Activated naive CD8-positive, alpha-beta T cell (primary cell): ENCODE measurements around the gene FLVCR2.

Source experiments
- H3K27ac Mint-ChIP-seq: one replicate; pipeline ENCODE4 v1.8.0; 2021; ENCODE audit warnings: mixed read lengths
- H3K27me3 Mint-ChIP-seq: one replicate; pipeline ENCODE4 v1.8.0; 2021; ENCODE audit warnings: mixed read lengths
- H3K36me3 Mint-ChIP-seq: one replicate; pipeline ENCODE4 v1.8.0; 2021; ENCODE audit warnings: mixed read lengths
- H3K4me1 Mint-ChIP-seq: one replicate; pipeline ENCODE4 v1.8.0; 2021; ENCODE audit warnings: low read depth, mixed read lengths
- H3K4me3 Mint-ChIP-seq: one replicate; pipeline ENCODE4 v1.8.0; 2021; ENCODE audit warnings: mild to moderate bottlenecking, mixed read lengths
- H3K9me3 Mint-ChIP-seq: one replicate; pipeline ENCODE4 v1.8.0; 2021; ENCODE audit warnings: low read depth, mixed read lengths

FLVCR2 gene, protein sequence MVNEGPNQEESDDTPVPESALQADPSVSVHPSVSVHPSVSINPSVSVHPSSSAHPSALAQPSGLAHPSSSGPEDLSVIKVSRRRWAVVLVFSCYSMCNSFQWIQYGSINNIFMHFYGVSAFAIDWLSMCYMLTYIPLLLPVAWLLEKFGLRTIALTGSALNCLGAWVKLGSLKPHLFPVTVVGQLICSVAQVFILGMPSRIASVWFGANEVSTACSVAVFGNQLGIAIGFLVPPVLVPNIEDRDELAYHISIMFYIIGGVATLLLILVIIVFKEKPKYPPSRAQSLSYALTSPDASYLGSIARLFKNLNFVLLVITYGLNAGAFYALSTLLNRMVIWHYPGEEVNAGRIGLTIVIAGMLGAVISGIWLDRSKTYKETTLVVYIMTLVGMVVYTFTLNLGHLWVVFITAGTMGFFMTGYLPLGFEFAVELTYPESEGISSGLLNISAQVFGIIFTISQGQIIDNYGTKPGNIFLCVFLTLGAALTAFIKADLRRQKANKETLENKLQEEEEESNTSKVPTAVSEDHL

DNA sequence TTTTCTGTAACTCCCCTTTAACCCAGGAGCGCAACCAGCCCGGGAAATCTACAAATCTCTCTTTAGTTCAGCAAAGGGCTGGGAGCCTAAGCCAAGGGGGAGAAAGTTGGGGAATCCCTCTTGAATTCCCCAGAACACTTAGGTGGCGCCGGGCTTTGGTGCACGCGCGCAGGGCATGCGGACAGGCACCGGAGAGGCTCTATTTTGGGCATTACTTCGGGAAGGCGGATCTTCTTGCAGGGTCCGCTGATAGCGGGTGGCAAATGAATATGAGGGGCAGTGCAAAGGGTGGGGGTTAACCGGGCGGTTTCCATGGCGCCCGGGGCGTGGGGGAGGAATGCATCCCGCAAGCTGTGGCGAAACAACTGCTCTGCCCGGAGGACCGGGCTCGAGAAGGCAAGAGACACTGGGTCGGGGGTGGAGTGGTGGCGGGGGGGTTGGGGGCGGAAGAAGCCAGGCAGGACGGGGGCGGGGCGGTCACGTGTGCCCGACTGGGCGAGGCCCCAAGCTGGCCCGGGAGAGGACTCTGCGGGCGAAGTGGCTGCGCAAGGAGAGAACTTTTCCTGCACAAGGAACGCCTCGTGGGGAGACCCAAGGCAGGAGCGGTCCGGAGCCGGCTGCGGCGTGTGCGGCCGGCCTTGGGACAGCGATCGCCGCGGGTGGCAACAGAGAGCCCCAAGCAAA is at the start of gene FLVCR2:
Gene FLVCR2, plus strand, starts transcription at position 519 of the 684 bp plus-strand sequence. CDS start 353 bp downstream, outside the sequence.
- no peak within 1 kb of the TSS for H3K4me3 Mint-ChIP-seq
- H3K4me1 Mint-ChIP-seq, result peaks cover 13% of the 10 kb centered on the region
- no peaks in the 10 kb centered on the region for H3K27me3 Mint-ChIP-seq
- peaks cover 3% of the 10 kb centered on the region for H3K36me3 Mint-ChIP-seq
- no peaks in the 10 kb centered on the region for H3K9me3 Mint-ChIP-seq
- peak within 1 kb of the TSS; percentile 87 for H3K27ac Mint-ChIP-seq

DNA sequence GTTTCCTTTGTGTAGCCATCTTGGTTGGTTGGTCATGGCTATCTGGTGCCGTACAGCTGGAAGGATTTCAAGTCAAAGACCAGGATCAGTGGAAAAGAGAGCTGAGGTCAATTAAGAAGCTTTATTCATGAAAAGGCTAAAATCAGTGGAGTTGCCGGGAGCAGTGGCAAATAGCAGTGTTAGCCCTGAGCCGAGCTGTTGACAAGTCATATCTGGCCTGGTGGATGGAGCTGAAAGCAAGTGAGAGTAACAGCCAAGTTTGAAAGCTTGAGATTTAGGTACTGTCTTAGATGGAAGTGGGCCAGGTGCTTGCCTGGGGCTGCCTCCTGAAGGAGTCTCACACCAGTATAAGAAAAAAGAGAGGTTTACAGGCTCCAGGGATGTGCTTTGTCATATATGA is 47.2 kb upstream of the FLVCR2 start:
- H3K27me3 Mint-ChIP-seq, result no peaks in the 10 kb centered on the region
- H3K36me3 Mint-ChIP-seq, result peaks cover 28% of the 10 kb centered on the region
- H3K4me1 Mint-ChIP-seq, result peaks cover 60% of the 10 kb centered on the region
- no peak overlapping the region for H3K27ac Mint-ChIP-seq
- H3K4me3 Mint-ChIP-seq, result no peak overlapping the region
- H3K9me3 Mint-ChIP-seq, result no peaks in the 10 kb centered on the region

DNA sequence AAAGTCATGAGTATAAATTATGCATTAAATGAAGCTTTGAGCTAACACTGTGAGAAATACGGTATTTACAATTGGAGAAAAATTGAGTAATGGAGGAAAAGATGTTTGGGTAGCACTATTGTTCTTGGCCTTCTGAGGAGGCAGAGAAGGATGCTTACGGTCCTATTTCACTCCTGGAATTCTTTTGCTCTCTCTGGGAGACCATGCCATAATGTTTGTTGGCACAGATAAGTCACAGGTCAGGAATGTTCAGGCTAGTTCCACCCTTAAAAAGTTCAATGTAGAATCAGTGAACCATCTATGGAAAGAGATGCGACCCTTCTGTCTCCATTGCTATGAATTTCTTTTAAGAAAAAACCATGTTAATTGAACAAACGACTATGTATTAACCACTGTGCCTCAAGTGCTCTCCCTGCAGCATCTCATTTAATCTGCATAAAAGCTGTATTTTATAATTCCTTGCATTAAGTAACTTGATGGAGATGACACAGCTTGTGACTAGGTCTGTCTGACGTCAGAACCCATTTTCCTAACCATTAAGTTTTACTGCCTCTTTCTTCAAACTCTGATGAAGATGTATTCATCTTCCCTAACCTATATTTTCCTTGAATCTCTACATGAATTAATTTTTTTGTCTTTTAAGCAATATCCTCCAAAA is 46.6 kb upstream of the FLVCR2 start:
- H3K36me3 Mint-ChIP-seq, result peaks cover 30% of the 10 kb centered on the region
- H3K9me3 Mint-ChIP-seq, result no peaks in the 10 kb centered on the region
- no peaks in the 10 kb centered on the region for H3K27me3 Mint-ChIP-seq
- H3K4me3 Mint-ChIP-seq, result no peak overlapping the region
- H3K4me1 Mint-ChIP-seq, result peaks cover 54% of the 10 kb centered on the region
- H3K27ac Mint-ChIP-seq, result no peak overlapping the region

DNA sequence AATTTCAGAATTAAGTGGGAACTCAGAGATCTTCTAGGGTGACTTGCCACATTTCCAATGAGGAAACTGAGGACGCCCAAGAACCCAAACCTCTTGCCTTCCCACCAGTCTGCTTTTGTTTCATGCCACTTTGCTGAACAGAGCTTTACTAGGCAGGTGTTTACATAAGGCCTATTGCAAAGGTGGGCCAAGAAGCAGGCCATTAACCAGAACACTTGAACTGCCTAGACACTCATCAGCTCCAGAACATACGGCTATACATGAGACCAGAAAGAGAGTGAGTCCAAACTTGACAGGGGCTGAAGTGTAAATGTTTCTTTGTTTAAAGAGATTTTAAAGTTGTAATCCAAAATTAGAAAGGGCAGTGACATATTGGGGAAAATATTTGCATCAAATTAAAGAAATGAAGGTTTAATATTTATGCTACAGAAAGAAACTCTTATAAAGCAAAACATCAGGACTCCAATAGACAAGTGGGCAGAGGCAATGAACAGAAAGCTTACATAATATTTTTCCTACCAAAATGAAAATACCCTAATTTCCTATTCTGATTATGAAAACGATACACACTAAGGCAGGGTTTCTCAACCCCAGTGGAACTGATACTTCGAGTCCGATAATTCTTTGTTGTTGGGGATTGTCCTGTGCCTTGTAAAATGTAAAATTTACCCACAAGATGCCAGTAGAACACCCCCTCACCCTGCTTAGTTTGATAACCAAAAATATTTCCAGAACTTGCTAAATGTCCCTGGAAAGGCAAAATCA is 44.4 kb upstream of the FLVCR2 start:
- Mint-ChIP-seq H3K4me1 (peaks cover 47% of the 10 kb centered on the region), H3K4me3 (no peak overlapping the region), H3K36me3 (peaks cover 18% of the 10 kb centered on the region), H3K27ac (peak overlapping the region; percentile 66), H3K9me3 (no peaks in the 10 kb centered on the region), H3K27me3 (no peaks in the 10 kb centered on the region)

DNA sequence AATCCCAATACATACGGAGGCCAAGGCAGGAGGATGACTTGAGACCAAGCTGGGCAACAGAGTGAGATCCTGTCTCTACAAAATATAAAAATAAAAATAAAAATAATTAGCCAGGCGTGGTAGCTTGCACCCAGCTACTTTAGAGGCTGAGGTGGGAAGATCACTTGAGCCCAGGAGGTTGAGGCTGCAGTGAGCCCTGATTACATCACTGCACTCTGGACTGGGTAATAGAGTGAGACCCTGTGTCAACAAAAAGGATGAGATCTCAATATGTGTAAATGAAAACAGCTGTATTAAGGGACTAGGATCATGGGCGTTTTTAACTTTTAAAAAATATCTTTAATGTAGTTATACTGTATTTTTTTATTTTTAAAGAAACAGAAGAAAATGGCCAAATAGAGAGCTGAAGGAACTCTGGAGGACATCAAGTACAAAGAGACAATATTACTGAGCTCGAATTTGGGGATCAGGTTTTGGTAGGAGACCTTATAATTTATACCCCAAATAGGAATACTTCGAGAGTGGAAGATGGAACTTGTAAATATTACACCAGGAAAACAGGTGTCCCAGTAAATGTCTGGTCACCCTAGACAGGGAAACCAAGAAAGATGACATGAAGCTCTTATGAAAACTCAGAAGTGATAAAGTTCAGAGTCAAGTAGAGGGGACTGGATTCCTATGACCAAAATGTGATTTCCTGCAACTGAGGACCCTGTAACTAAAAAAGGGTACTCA is 43.1 kb upstream of the FLVCR2 start:
- no peak overlapping the region for H3K4me3 Mint-ChIP-seq
- H3K36me3 Mint-ChIP-seq, result peaks cover 16% of the 10 kb centered on the region
- H3K9me3 Mint-ChIP-seq, result no peaks in the 10 kb centered on the region
- H3K4me1 Mint-ChIP-seq, result peaks cover 58% of the 10 kb centered on the region
- H3K27me3 Mint-ChIP-seq, result no peaks in the 10 kb centered on the region
- peak overlapping the region; percentile 77 for H3K27ac Mint-ChIP-seq

DNA sequence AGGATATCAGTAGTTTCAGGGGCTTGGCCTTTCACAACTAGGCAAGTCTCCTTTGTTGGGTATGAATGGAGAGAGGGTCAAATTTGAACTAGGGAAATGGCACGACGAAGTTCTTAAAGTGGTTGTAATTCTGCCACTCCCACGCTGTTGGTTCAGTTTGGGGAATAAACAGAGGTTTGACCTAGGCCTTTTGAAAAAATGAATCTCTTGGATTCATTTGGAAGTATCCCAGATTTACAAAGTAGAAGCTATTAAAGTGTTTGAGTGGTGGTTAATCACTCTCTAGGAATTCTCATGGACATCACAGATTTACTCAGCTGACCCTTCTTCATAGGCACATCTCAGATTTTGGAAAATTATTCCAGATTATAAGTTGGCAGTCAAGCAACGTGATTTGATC is 41.3 kb upstream of the FLVCR2 start:
- Mint-ChIP-seq H3K4me3 (no peak overlapping the region), H3K9me3 (no peaks in the 10 kb centered on the region), H3K36me3 (peaks cover 13% of the 10 kb centered on the region), H3K27ac (peak overlapping the region; percentile 82), H3K27me3 (no peaks in the 10 kb centered on the region), H3K4me1 (peaks cover 66% of the 10 kb centered on the region)

DNA sequence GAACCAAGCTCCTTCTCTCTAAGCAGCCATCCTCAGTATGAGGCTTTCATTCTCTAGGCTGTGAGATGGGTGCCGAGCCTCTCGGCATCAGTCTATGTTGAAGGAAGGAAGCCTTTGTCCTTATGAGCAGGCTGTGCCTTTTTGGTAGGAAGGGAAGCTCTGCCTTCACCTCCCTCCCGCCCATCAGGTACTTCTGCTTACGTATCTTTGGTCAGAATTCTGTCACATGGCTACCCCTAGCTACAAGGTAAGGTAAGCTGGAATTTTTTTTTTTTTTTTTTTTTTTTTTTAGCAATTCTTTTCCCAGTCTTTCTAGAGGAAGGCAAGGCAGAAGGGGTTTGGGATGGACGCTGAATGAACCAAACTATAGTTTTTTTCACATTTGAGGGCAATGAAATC is 39.3 kb upstream of the FLVCR2 start:
- peaks cover 8% of the 10 kb centered on the region for H3K36me3 Mint-ChIP-seq
- no peaks in the 10 kb centered on the region for H3K9me3 Mint-ChIP-seq
- H3K27me3 Mint-ChIP-seq, result no peaks in the 10 kb centered on the region
- H3K4me3 Mint-ChIP-seq, result peak overlapping the region; percentile 6
- H3K27ac Mint-ChIP-seq, result peak overlapping the region; percentile 96
- peaks cover 67% of the 10 kb centered on the region for H3K4me1 Mint-ChIP-seq

DNA sequence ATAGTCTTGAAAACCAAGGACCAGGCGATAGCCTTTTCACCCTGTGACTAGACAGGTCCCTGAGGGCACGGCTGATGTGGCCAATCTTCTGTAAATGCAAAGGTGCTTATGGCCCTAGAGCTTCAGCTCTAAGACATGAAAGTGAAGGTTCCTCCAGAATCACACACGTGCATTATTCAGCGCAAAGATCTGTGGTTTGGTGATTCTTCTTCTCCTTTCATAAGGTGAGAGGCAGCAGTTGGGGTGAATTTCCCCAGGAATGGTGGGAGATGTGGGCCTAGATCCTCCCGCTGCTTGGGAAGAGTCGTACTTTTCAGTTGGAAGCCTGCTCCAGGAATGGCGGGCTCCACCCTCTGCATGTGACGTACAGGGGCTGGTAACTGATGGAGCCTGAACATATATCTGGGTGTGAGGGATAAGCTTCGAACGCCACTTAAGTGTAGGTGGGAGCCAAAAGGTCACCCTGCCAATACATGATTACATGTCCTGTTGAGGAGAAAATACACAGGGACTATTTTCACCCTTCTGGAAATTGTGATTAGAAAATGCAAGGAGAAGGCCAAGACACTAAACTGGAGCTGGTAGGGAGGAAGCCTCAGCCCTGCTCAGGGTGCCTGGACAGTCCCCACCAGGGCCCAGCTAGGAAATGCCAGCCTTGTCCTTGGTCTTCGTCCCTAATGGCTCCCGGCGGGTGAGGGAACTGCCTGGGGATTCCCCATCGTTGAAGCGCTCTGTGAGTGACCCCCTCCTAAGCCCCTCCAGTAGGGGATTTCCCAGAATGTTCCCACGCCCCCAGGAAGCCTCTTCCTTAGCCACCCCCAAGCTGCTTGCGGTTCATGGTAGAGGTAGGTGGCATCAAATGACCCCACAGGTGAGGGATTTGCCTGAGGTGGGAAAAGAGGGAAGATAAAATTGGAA is 38.6 kb upstream of the FLVCR2 start:
- H3K27ac Mint-ChIP-seq, result peak overlapping the region; percentile 96
- H3K36me3 Mint-ChIP-seq, result peaks cover 8% of the 10 kb centered on the region
- peak overlapping the region; percentile 6 for H3K4me3 Mint-ChIP-seq
- peaks cover 66% of the 10 kb centered on the region for H3K4me1 Mint-ChIP-seq
- H3K27me3 Mint-ChIP-seq, result no peaks in the 10 kb centered on the region
- H3K9me3 Mint-ChIP-seq, result no peaks in the 10 kb centered on the region

DNA sequence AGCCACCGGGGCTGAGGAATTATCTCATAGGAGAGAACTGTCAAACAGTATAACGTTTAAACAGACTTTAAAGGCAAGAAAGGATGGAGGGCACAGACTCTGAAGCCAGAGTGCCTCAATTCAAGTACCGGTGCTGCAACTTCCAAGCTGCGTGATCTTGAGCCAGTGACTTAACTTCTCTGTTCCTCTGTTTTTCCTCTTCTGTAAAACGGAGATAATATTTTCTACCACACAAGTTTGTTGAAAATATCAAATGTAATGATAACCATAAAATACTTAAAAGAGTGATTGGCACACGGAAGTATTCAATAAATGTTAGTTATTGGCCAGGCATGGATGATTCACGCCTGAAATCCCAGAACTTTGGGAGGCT is 38.0 kb upstream of the FLVCR2 start:
- H3K27me3 Mint-ChIP-seq, result no peaks in the 10 kb centered on the region
- H3K4me3 Mint-ChIP-seq, result peak overlapping the region; percentile 6
- H3K27ac Mint-ChIP-seq, result peak overlapping the region; percentile 96
- H3K9me3 Mint-ChIP-seq, result no peaks in the 10 kb centered on the region
- H3K4me1 Mint-ChIP-seq, result peaks cover 66% of the 10 kb centered on the region
- peaks cover 8% of the 10 kb centered on the region for H3K36me3 Mint-ChIP-seq

DNA sequence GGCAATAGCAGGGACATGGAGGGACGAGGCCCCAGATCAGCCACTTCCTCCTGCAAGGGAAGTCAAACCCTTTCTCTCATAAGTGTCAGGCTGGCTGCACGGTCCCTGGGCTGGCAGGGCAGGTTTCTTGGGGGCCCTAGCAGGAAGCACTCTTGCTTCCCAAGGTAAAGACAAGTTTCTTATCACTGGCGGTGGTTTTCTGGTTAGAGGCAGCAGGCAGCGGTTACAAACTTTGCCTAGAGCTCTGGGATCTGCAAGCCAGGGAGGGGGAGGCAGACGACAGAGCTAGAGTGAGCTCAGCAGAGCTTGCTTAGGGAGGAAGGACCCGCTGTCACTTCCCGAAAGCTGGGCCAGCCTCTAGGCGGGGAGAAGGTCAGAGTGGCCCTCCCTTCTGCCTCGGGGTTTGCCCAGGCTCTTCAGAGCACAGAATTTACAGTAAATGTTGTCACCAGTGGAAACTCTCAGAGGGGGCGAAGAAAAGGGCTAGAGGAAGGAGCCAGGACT is 35.8 kb upstream of the FLVCR2 start:
- peaks cover 61% of the 10 kb centered on the region for H3K4me1 Mint-ChIP-seq
- peak overlapping the region; percentile 74 for H3K4me3 Mint-ChIP-seq
- H3K9me3 Mint-ChIP-seq, result no peaks in the 10 kb centered on the region
- H3K36me3 Mint-ChIP-seq, result peaks cover 6% of the 10 kb centered on the region
- H3K27ac Mint-ChIP-seq, result peak overlapping the region; percentile 96
- no peaks in the 10 kb centered on the region for H3K27me3 Mint-ChIP-seq

DNA sequence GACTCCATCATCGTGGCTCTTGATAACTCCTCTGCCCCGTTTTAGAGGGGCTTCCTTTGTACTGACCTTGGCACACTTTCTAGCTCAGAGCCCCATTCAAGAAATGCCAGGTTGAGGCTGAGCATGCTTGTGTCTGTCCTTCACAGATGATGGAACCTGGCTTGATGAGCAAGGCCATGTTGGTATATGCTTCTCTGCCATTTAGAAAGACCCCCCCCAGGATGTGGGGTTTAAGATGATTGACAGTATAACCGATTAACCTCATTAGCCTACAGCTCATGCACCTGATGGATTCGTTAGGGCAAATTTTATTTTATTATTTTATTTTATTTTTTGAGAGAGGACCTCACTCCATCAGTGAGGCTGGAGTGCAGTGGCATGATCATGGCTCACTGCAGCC is 35.2 kb upstream of the FLVCR2 start:
- Mint-ChIP-seq H3K9me3 (no peaks in the 10 kb centered on the region), H3K4me1 (peaks cover 60% of the 10 kb centered on the region), H3K27ac (peak overlapping the region; percentile 96), H3K4me3 (peak overlapping the region; percentile 74), H3K36me3 (peaks cover 6% of the 10 kb centered on the region), H3K27me3 (no peaks in the 10 kb centered on the region)

DNA sequence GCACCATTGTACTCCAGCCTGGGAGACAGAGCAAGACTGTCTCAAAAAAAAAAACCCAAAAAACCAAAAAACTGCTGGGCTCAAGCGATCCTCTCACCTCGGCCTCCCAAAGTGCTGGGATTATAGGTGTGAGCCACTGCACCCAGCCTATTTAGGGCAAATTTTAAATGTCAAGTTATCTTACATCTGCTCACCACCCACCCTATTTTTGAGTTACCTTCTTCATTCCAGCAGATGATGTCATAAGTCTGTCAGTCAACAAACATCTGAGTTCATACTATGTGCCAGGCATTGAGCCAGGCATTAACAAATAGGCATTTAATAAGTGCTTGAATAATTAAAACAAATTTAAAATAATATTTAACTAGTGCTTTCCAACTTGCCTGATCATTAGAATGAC is 34.6 kb upstream of the FLVCR2 start:
- no peaks in the 10 kb centered on the region for H3K9me3 Mint-ChIP-seq
- peaks cover 6% of the 10 kb centered on the region for H3K36me3 Mint-ChIP-seq
- H3K4me1 Mint-ChIP-seq, result peaks cover 60% of the 10 kb centered on the region
- H3K4me3 Mint-ChIP-seq, result peak overlapping the region; percentile 74
- peak overlapping the region; percentile 96 for H3K27ac Mint-ChIP-seq
- no peaks in the 10 kb centered on the region for H3K27me3 Mint-ChIP-seq

DNA sequence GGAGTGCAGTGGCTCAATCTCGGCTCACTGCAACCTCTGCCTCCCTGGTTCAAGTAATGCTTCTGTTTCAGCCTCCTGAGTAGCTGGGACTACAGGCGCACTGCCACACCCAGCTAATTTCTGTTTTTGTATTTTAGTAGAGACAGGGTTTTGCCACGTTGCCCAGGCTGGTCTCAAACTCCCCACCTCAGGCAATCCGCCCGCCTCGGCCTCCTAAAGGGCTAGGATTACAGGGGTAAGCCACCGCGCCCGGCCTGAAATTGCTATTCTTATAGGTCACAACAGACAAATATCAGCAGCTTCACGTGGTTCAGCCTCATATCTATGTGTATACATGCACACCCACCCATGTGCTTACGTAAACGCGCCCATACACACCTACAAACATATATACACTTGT is 32.5 kb upstream of the FLVCR2 start:
- Mint-ChIP-seq H3K27me3 (no peaks in the 10 kb centered on the region), H3K27ac (peak overlapping the region; percentile 28), H3K4me3 (no peak overlapping the region), H3K9me3 (no peaks in the 10 kb centered on the region), H3K4me1 (peaks cover 45% of the 10 kb centered on the region), H3K36me3 (peaks cover 4% of the 10 kb centered on the region)
